HG03439 (cell line): ENCODE measurements around the gene FAM117A.
"Not testable (repeated sequence)": the region's sequence is repeated elsewhere in the genome, so short reads cannot be mapped to it uniquely, and the experiment has no call there.

ENCODE experiments used
- ATAC-seq: cut with Tn5 transposase; IDR thresholded peaks from one replicate; pipeline ENCODE4 v1.9.1; 2021; ENCODE audit warnings: mild to moderate bottlenecking, moderate library complexity; ENCODE audit not compliant: unreplicated experiment

The FAM117A gene

GRCh38 chr17:49741692-49742076, 22.2 kb downstream of the FAM117A start:
- no peak for ATAC-seq

GRCh38 chr17:49741009-49741691, 22.8 kb downstream of the FAM117A start:
- ATAC-seq = peak; percentile 42

- ATAC-seq = no peak
Measured at GRCh38 chr17:49739641-49740271, 24.2 kb downstream of the FAM117A start.

- ATAC-seq = no peak
Measured at GRCh38 chr17:49738456-49739163, 25.3 kb downstream of the FAM117A start.

- no peak for ATAC-seq
Measured at GRCh38 chr17:49734515-49735490, 29.1 kb downstream of the FAM117A start.

GRCh38 chr17:49731435-49731831, 32.5 kb downstream of the FAM117A start:
- no peak for ATAC-seq

- ATAC-seq = no peak
Measured at GRCh38 chr17:49730785-49731434, 33.0 kb downstream of the FAM117A start.

GRCh38 chr17:49730078-49730784, 33.7 kb downstream of the FAM117A start:
- no peak for ATAC-seq

- no peak for ATAC-seq
Measured at GRCh38 chr17:49729069-49729468, 34.9 kb downstream of the FAM117A start.

- no peak for ATAC-seq
Measured at GRCh38 chr17:49728425-49728824, 35.5 kb downstream of the FAM117A start.

- no peak for ATAC-seq
Measured at GRCh38 chr17:49727380-49727779, 36.6 kb downstream of the FAM117A start.

- no peak for ATAC-seq
Measured at GRCh38 chr17:49725452-49726130, 38.3 kb downstream of the FAM117A start.

- ATAC-seq = not testable (repeated sequence)
Measured at GRCh38 chr17:49724552-49724951, 39.4 kb downstream of the FAM117A start.

- ATAC-seq = no peak
Measured at GRCh38 chr17:49723423-49723822, 40.5 kb downstream of the FAM117A start.

- no peak for ATAC-seq
Measured at GRCh38 chr17:49722066-49722465, 41.9 kb downstream of the FAM117A start.

- ATAC-seq = no peak
Measured at GRCh38 chr17:49717371-49717861, 46.5 kb downstream of the FAM117A start.

- no peak for ATAC-seq
Measured at GRCh38 chr17:49716668-49717364, 47.1 kb downstream of the FAM117A start.

GRCh38 chr17:49715717-49716279, 48.1 kb downstream of the FAM117A start:
- ATAC-seq = no peak
